Right forelimb (tissue), 1 donor: Measurements from ENCODE around the gene SNX30.
"Not testable (repeated sequence)": the region's sequence is repeated elsewhere in the genome, so short reads cannot be mapped to it uniquely, and the experiment has no call there.

Experiments used
- DNase-seq: peaks from one replicate; pipeline ENCODE4 v3.0.0-alpha.2; 2018

Gene SNX30, protein sequence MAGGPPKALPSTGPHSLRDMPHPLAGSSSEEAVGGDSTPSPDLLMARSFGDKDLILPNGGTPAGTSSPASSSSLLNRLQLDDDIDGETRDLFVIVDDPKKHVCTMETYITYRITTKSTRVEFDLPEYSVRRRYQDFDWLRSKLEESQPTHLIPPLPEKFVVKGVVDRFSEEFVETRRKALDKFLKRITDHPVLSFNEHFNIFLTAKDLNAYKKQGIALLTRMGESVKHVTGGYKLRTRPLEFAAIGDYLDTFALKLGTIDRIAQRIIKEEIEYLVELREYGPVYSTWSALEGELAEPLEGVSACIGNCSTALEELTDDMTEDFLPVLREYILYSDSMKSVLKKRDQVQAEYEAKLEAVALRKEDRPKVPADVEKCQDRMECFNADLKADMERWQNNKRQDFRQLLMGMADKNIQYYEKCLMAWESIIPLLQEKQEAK

DNA sequence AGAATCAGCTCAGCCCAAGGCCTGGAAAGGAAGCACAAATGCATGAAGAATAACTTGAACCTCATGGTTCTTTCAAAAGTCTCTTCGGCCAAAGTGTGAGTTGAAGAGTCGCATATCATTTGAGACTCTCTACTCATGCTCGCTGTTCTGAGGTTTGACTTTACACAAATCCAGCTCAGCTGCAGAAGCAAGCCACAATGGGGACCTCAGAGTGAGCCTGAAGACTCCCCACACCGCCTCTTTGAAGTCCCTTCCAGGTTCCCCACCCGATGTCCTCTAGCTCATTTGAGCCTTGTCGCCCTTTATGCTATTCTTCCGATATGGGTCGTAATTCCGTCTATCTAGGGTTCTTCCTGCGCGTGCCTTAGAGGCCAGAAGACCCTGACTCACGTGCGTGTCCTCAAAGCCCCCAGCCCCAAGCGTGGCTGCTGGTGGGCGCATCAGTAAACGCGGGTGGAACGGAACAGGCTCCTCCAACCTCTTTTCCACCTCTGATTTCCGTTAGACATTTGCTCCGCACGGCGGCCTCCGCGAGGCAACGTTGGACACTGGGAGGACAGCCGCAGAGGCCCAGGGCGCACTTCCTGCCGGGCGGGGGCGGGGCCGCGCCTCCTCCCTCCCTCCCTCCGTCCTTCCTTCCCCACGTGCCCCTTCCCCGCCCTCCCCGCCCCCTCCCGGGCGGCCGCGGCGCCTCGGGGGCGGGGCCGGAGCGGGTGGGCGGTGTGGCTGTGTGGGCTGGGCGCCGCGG is at the start of gene SNX30:
TSS of gene SNX30 (plus strand) at position 745 of the 748 bp plus-strand sequence. CDS start 242 bp downstream, outside the sequence.
- DNase-seq = peak; percentile 93

DNA sequence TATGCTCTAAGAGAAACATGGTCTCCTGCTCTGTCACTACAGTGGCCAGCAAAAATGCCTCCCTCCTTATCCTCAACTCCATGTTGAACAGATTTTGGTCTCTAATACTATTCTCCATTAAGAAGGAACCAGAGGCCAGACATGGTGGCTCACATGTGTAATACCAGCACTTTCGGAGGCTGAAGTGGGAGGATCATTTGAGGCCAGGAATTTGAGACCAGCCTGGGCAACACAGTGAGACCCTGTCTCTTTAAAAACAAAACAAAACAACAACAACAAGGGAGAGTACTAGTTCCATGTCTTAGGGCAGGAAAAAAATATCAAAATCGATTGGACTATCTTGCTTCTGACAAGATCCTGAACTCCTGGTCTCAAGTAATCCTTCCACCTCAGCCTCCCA is 47.3 kb upstream of the SNX30 start:
- no peak for DNase-seq

DNA sequence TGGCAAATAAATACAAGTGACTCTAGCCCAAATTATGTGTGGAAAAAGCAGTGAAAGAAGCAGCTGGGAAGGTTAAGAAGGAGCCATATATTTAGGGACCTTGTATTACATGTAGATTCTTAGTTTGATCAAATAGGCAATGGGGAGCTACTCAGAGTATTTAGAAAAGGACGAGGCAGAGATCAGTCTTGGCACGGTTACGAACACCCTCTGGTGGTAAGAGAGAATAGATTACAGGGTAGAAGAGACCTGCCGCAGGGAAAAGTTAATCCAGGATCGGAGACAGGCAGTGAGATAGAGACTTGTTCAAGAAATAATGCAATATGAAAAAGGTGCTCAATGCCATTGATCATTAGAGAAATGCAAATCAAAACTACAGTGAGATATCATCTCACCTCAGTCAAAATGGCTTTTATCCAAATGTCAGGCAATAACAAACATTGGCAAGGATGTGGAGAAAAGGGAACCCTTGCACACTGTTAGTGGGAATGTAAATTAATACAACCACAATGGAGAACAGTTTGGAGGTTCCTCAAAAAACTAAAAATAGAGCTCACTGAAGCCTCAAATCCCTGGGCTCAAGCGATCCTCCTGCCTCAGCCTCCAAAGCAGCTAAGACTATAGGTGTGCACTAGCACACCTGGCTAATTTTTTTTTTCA is 44.7 kb upstream of the SNX30 start:
- no peak for DNase-seq

DNA sequence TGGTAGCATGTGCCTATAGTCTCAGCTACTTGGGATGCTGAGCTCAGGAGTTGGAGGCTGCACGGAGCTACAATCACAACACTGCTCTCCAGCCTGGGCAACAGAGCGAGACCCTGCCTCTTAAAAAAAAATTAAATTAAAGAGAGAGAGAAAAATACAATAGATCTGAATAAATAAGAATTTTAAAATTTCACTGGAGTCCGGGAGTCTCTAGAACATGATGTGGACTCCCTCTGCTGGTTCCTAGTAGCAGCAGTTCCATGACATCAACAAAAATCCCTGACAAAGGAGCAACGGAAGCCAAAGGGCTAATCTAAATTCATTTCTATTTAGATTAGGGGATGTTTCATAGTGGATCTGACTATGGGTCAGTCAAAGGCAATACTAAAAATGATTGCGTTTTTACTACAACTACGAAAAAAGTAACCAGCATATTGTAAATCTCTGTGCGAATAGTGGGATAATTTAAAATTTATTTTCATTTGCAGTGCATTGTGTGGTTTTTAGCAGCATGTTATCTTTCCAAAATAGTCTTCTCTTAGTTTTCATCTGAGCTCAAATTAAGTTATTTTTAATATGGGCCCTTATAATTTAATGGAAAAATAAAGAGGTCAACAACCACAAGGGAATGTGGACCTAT is 39.4 kb upstream of the SNX30 start:
- DNase-seq = no peak

DNA sequence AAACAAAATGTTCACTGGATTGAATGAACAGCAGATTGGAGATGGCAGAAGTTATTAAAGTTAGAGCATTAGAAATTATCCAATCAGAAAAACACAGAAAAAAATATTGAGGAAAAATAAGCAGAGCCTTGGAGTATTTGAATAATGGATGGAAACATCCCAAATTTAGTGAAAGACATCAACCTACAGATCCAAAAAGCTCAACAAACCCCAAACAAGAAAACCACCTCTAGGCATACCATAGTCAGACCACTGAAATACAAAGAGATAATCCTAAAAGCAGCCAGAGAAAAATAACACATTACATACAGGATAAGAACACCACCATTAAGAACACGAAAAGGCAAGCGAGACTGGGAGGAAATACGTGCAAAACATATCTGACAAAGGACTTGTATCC is 37.9 kb upstream of the SNX30 start:
- no peak for DNase-seq

DNA sequence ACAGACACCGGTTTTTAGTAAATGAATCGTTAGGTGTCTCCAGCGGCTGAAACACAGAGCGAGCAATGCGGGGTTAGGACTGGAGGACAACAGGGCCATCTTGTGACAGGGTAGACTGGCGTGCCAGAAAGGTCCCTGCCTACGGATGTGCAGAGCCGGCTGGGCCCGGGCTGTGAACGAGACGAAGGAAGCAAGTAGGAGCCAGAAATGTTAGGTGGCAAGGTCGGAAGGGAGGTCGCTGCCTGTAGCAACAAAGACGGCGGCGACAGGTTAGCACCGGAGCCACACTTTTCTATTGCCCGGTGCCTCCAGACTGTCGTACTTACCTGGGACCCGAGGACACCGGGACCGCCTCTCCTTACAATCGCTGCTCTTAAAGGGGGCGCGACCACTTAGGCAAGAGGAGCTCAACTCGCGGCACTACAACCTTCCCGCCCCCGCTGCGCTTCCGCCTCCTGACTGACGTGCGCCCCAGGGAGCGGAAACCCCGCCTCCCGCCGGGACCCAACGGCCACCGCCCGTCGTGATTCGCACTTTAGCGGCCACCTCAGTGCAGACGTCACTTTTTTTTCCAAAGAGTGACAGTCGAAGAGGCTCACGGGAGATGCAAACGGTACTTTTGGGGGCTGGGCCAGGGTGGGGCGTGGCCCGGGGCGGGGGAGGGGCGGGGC is 32.8 kb upstream of the SNX30 start, which contains the start of gene INIP:
TSS of gene INIP (minus strand) at position 457 of the 671 bp plus-strand sequence. CDS start 1,632 bp downstream, outside the sequence.
- peak; percentile 96 for DNase-seq

DNA sequence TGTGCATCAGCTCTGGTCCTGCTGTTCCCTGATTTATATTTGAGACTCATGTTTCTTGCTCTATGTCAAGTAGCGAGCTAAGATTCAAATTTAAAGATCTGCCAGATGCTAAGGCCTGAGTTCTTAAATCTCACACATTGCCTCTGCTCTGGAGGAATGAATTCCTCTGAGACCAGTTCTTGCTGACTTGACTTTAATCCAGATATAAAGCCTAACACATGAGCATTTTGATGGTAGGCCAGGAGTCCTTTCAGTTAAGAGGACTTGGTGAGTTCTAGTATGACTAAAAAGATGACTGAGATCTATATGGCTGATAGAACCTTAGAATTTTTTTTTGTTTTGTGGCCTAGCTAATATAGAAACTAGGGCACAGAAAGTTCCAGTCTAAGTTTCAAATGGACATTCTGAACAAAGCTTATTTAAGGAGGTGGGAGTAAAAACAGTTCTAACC is 31.3 kb upstream of the SNX30 start:
- no peak for DNase-seq

DNA sequence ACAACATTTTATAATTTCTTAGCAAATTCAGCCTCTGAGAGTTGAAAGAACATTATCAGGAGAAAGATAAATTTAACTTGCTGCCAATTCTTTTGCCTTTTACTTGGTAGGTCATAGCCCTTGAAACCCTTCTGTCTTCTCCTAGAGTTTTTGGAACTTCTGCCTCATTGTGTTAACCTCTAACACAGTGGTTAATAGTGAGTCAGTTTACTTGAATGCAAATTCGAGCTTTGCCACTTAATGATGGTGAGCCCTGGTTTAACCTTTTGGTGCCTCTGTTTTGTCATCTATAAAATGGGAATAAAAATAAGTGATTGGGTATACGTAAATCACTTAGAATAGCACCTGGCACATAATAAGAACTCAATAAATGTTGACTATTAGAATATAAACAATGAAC is 30.9 kb upstream of the SNX30 start:
- no peak for DNase-seq

DNA sequence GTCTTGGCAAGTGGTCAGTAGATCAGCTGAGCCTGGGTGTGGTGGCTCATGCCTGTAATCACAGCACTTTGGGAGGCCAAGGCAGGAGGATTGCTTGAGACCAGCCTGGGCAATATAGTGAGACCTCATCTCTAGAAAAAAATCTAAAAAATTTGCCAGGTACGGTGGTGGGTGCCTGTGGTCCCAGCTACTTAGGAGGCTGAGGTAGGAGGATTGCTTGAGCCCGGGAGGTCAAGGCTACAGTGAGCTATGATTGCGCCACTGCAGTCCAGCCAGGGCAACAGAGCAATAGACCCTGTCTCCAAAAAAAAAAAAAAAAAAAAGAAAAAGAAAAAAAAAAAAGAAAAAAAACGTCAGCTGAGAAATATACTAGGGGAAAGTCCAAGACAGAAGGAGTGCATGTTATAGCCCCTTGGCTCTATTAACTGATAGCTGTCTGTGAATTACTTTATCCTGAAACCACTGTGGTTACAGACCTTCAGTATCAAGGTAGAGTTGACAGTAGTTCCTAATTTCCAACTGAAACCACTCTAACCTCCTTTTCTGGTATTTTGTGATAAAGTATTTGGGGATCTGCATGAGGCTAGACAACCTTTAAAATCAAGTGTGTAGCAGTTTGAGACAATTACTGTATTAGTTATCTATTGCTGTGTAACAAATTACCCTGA is 30.3 kb upstream of the SNX30 start:
- no peak for DNase-seq

DNA sequence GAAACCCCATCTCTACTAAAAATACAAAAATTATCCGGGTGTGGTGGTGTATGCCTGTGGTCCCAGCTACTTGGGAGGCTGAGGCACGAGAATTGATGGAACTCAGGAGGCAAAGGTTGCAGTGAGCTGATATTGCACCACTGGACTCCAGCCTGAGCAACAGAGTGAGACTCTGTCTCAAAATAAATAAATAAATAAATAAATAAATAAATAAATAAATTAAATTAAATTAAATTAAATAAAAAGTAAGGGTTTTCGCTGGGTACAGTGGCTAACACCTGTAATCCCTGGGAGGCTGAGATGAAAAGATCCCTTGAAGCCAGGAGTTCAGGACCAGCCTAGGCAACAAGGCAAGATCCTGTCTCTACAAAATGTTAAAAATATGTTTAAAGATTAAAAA is 27.8 kb upstream of the SNX30 start:
- DNase-seq = not testable (repeated sequence)

DNA sequence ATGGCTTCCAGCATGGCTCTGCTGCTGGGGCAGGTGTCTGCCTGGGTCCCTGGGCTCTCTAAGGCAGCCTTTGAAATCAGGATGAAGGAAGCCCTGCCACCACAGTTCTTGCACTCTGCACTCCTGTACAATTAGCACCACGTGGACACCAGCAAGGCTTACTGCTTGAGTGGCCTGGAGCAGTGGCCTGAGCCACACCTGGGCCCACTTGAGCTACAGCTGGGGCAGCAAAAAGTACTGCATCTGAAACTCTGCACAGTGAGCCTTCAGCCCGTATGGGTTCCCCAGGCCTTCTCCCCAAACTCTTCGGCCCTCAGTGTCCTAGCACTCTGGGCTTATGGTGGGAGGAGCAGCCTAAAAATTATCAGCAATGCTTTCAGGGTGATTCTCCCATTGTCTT is 24.6 kb upstream of the SNX30 start:
- no peak for DNase-seq

DNA sequence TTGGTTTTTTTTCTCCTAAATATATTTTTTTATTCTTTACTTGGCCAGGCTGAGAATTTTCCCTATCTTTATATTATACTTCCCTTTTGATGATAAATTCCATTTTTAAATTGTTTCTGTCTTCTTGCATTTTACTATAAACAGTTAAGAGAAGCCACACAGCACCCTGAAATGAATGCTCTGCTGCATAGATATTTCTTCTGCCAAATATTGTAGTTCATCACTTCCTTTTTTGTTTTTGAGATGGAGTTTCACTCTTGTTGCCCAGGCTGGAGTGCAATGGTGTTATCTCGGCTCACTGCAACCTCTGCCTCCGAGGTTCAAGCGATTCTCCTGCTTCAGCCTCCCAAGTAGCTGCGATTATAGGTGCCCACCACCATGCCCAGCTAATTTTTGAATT is 24.1 kb upstream of the SNX30 start:
- no peak for DNase-seq

DNA sequence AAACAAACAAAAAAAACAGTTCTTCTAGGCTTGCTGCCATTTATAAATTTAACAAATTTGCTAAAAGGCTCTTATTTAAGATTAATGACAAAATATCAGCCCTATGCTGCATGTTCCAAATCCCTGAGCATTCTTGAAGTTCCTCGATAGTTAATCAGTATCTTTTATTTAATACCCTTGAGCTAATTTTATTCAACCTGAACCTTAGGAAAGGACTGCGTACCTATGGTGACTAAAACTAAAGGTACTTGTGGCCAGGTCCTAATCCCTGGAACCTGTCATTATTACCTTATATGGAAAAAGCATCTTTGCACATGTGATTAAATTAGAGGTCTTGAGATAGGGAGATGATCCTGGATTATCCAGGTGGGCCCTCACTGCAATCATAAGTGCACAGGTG is 22.2 kb upstream of the SNX30 start:
- no peak for DNase-seq

DNA sequence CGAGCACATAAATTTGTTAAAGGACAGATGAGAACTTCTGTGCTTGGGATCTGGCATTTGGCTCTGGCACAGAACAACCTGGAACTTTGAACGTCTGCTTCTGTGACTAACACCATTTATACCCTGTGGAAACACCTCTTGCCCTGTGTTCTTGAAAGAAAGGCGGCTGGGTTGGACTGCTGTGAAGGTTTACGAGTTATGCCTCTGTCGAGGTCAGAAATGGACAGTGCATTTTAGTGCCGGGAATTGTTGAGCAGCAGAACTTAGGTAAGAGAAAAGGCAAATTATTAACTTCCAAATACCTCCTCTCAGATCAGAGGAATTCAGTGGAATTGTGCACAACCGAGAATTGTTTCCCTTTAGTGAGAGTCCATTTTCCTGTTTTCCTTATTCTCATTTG is 18.6 kb upstream of the SNX30 start:
- DNase-seq = no peak

DNA sequence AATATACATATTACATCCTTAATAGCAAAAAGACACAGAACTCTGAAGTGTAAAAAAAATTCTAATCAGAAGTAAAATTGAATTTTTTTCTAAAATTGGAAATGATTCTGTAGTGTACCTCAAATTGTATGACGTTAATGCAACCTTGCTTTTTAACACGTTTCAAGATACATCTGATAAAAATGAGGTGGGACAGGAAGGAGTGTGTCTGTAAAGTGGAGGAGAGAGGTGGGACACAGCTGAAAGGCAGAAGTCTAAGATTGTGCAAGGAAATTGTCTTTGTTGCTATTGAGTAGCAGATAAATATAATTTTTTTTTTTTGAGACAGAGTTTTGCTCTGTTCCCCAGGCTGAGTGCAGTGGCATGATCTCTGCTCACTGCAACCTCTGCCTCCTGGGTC is 15.7 kb upstream of the SNX30 start:
- DNase-seq = no peak

DNA sequence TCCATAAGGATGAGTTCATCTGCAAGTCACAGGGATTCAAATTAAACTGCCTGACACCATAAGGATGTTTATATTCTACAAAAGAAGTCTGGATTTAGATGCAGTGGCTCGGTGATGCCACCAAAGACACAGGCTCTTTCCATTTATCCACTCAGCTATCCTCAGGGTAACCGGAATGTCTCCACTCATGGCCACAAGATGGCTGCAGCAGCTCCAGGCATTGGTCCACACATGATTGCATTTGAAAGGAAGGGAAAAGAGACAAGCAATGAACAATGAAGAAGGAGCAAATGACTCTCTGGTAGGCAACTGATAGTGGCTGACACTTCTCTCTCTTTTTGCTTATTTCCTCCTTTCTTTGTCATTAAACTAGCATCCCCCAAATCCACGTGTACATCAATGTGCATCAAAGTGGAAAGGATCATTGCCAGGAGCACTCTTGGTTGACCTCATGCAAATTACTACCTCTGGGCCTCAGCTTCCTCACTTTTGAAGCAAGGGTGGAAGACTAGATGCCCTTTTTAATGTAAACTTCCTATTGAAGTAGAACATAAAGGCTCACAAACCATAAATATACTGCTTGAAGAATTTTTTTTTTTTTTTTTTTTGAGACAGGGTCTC is 7.2 kb upstream of the SNX30 start:
- DNase-seq = no peak

DNA sequence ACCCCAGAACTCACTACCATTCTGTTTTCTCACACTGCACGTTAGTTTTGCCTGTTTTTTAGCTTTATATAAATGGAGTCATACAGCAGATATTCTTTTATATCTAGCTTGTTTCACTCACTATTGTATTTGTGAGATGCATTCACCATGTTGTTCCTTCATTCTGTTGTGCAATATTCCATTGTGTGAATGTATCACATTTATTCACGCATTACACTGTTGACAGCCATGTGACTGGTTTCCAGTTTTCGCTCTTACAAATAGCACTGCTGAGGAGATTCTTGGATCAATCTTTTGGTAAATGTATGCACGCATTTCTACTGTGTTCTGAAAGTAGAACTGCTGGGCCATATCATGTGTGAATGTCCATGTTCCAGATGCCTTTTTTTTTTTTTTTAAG is 6.4 kb upstream of the SNX30 start:
- DNase-seq = no peak

DNA sequence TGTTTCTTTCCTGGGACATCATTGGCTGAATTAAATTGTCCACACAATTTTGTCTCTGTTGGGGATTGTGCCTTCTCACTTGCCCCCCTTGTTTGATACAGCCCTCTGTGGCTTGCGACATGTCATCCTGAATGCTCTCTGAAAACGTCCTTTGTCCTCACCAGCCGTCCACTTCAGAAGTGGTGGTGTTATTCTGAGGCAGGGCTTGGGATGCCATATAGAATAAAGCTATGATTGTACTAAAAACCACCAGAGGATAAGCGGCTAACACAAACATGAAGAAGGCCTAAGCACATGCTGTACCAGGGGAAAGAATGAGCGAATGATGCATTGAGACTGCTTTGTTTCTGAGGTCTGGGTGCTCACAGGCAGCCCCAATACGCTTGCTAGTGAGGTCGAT is 3.5 kb upstream of the SNX30 start:
- no peak for DNase-seq

DNA sequence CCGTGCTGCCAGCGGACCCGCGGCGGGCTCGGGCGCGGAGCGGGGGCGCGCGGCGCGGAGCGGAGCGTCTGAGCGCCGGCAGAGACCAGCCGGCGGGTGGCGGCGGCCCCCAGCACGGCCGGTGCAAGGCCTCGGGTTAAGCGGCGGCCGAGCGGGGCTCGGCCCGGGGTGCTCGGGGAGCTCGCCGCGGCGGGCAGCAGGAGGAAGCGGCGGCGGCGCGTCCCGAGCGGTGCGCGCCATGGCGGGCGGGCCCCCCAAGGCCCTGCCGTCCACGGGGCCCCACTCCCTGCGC is 150 bp downstream of the SNX30 start:
- no peak for DNase-seq

DNA sequence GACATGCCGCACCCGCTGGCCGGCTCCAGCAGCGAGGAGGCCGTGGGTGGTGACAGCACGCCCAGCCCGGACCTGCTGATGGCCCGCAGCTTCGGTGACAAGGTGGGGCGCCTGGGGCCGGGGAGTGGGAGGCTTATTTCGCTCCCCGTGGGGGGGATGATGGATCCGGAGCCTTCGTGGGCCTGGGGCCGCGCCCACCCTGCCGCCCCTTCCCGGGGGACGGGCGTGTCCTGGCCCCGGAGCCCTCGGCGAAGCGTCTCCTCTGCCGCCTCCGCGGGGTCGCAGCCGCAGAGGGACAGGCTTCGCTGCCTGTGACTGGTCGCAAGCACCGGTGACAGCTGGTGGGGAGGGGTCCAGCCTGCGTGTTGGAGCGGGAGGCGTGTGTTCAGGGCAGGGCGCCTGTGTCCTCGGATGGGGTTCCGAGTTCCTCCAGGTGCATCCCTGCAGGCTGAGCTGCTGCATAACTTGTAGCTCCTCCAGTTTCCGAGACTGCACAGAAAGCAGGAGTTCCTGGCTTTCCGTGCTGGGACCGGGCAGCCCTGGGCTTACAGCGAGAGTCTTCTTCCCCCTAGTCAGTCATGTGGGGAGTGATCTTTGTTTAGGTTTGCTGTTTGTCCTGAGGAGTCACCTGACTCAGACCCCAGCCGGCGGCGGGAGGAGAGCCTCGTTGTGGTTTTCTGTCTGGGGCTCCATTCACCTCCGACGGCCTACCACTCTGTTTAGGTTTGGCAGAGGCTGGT is 666 bp downstream of the SNX30 start:
- DNase-seq = peak; percentile 63
